Measurements from ENCODE around the gene FHIP1B.

GRCh38 chr11:6269994-6270393 lies 35.6 kb upstream of the FHIP1B start:
- no peak for TF ChIP-seq EZH2 (optimal IDR thresholded peaks at IDR 0.05; ENCODE audit: low read depth, low read length)
- TF ChIP-seq CTCF (IDR thresholded peaks at IDR 0.05; ENCODE audit: low read length): no peak
